PFSK-1 (cell line): ENCODE measurements around the gene RARA.

Source experiments
- FOXP2 ChIP-seq: optimal IDR thresholded peaks from 2 replicates; pipeline ENCODE3; 2011; ENCODE audit warnings: borderline replicate concordance, control low read depth, inconsistent platforms; ENCODE audit not compliant: insufficient read depth; ENCODE audit errors: extremely low read length, extremely low read depth
- POLR2AphosphoS5 ChIP-seq: IDR thresholded peaks from 2 replicates; pipeline ENCODE4 v1.6.1; 2012; ENCODE audit warnings: low read depth, mild to moderate bottlenecking, control low read depth, low read length, moderate library complexity
- SIN3A ChIP-seq: IDR thresholded peaks from 2 replicates; pipeline ENCODE4 v1.6.1; 2012; ENCODE audit warnings: mild to moderate bottlenecking, low read length, moderate library complexity, borderline replicate concordance; ENCODE audit not compliant: insufficient read depth
- TAF1 ChIP-seq: IDR thresholded peaks from 2 replicates; pipeline ENCODE4 v1.6.1; 2012; ENCODE audit warnings: low read length, control low read depth, borderline replicate concordance; ENCODE audit not compliant: insufficient read depth
- TF ChIP-seq, protein P1 (sequence below), 2 experiments: IDR thresholded peaks; 2 replicates each; pipeline versions ENCODE4 v1.6.1 to v1.8.0; 2011 to 2012; ENCODE audit warnings: low read depth in 2 of 2, low read length in 2 of 2, control low read depth in 1 of 2, inconsistent platforms in 1 of 2, mild to moderate bottlenecking in 1 of 2, moderate library complexity in 1 of 2; ENCODE audit not compliant: insufficient read depth in 1 of 2

The RARA gene

DNA sequence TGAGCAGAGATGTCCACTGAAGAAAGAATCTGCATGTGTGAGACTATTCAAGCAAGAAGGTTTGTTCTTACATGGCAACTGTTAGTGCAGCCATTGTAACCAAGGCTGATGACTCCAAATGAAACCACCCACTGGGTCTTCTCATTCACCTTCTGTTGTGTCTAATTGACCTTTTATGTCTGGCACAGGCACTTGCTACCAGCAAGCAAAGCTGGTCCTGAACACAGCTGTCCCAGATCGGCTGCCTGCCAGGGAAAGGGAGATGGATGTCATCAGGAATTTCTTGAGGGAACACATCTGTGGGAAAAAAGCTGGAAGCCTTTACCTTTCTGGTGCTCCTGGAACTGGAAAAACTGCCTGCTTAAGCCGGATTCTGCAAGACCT is 17.7 kb upstream of the RARA start:
- TF ChIP-seq POLR2AphosphoS5: no peak
- TF ChIP-seq TAF1: no peak
- TF ChIP-seq, protein P1, sequence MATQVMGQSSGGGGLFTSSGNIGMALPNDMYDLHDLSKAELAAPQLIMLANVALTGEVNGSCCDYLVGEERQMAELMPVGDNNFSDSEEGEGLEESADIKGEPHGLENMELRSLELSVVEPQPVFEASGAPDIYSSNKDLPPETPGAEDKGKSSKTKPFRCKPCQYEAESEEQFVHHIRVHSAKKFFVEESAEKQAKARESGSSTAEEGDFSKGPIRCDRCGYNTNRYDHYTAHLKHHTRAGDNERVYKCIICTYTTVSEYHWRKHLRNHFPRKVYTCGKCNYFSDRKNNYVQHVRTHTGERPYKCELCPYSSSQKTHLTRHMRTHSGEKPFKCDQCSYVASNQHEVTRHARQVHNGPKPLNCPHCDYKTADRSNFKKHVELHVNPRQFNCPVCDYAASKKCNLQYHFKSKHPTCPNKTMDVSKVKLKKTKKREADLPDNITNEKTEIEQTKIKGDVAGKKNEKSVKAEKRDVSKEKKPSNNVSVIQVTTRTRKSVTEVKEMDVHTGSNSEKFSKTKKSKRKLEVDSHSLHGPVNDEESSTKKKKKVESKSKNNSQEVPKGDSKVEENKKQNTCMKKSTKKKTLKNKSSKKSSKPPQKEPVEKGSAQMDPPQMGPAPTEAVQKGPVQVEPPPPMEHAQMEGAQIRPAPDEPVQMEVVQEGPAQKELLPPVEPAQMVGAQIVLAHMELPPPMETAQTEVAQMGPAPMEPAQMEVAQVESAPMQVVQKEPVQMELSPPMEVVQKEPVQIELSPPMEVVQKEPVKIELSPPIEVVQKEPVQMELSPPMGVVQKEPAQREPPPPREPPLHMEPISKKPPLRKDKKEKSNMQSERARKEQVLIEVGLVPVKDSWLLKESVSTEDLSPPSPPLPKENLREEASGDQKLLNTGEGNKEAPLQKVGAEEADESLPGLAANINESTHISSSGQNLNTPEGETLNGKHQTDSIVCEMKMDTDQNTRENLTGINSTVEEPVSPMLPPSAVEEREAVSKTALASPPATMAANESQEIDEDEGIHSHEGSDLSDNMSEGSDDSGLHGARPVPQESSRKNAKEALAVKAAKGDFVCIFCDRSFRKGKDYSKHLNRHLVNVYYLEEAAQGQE (IDR thresholded peaks at IDR 0.05; ENCODE audit: insufficient read depth in 1 of 2, low read depth in 2 of 2, low read length in 2 of 2): no peak
- TF ChIP-seq SIN3A: no peak
- no peak for TF ChIP-seq FOXP2

DNA sequence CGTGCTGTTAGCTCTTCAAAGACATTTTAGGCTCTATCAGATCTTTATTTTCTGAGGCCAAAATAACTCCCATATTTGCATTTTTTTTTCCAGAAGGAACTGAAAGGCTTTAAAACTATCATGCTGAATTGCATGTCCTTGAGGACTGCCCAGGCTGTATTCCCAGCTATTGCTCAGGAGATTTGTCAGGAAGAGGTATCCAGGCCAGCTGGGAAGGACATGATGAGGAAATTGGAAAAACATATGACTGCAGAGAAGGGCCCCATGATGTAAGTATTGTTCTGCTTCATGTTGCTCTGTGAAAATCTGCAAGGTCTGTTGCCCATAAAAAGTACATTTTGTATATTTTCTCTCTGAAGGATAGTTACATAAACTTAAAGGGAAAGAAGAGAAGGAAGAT is 15.6 kb upstream of the RARA start:
- TF ChIP-seq POLR2AphosphoS5 (no peak), SIN3A (no peak), TAF1 (no peak), FOXP2 (no peak)
- TF ChIP-seq, protein P1 (IDR thresholded peaks at IDR 0.05; ENCODE audit: insufficient read depth in 1 of 2, low read depth in 2 of 2, low read length in 2 of 2): no peak

DNA sequence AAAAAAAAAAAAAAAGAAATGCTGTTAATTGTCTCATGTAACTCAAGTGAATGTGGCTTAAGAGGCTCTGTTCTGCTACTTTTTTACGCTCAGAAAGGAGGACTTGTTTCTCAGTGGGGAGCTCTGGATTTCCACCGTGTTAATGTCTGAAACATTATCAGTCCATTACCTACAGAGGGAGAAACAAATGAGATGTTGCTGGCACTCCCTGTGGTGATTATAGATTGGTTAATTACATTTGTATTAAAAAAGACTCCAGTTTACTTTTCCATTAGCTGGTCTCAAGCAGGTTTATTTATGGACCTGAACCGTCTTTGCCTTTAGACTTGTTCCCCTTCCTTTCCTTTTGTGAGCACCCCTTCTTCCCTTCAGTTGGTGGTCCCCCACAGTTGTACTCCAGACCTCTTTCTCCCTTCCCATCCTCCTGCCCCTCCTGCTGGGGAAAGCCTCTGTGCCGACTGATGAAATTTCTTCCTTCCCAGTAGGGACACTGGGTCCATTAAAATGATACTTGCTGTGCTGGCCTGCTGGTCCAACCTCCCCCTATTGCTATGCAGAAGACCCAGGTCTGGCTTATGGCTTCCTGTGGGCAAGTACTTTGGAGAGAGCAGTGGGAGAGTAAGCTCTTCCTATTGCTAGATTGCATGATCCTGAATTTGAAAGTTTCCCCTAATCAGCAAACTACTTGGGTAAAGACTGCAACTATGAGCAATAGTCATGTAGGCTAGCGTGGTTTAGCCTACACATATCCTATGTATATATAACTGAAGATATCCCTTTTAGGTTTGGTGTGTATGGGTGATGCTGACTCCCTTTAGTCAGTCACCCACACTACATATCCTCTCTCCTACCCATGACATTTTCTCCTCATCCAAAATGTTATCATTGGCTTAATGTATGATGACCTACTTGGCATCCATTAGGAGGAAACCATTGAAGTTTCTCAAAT is 13.2 kb upstream of the RARA start:
- no peak for TF ChIP-seq TAF1
- TF ChIP-seq, protein P1 (IDR thresholded peaks at IDR 0.05; ENCODE audit: insufficient read depth in 1 of 2, low read depth in 2 of 2, low read length in 2 of 2): no peak
- no peak for TF ChIP-seq FOXP2
- TF ChIP-seq SIN3A: no peak
- no peak for TF ChIP-seq POLR2AphosphoS5

DNA sequence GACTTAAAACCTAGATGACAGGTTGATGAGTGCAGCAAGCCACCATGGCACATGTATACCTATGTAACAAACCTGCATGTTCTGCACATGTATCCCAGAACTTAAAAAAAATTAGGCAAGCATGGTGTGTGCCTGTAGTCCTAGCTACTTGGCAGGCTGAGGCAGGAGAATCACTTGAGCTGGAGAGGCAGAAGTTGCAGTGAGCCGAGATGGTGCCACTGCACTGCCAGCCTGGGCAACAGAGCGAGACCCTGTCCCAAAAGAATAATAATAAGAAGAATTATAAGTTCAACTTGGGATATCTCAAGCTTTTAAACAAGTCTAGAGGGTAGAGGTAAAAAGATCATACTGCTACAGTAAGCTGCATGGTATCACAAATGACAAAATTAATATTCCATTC is 11.5 kb upstream of the RARA start:
- TF ChIP-seq, protein P1 (IDR thresholded peaks at IDR 0.05; ENCODE audit: insufficient read depth in 1 of 2, low read depth in 2 of 2, low read length in 2 of 2): no peak
- TF ChIP-seq SIN3A: no peak
- TF ChIP-seq TAF1: no peak
- TF ChIP-seq FOXP2: no peak
- no peak for TF ChIP-seq POLR2AphosphoS5
